ENCODE results near the gene MYMK.

The MYMK gene

DNA sequence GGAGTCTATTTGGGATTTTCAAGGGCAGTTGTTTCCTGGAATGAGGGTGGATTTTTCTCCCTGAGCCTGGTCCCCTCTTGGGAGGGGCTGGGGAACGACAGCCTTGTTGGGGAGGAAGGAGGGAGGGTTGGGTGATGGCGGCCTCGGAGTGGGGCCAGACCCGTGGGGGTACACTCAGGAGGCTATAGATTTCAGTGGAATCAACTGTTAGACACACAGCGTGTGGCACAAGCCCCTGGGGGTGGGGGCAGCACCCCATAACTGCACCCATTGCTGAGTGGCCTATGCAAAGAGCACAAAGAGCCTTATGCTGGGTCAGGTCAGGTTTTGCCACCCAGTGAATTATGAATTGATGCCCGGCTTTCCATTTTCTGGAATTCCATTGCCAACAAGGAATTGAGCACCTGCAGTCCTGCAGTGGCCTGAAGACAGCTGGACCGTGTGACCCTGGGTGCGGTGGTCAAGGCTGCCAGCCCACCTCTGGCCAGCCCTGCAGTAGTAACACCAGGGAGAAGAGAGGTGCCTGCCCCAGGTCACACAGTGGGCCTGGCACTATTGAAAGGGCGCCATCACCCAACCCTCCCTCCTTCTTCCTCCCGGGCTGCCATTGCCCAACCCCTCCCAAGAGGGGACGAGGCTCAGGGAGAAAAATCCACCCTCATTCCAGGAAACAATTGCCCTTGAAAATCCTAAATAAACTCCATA is 8.4 kb downstream of the MYMK start:
- no peak for DNase-seq

- no peak for DNase-seq
Measured at GRCh38 chr9:133515615-133516255, 9.0 kb downstream of the MYMK start.

DNA sequence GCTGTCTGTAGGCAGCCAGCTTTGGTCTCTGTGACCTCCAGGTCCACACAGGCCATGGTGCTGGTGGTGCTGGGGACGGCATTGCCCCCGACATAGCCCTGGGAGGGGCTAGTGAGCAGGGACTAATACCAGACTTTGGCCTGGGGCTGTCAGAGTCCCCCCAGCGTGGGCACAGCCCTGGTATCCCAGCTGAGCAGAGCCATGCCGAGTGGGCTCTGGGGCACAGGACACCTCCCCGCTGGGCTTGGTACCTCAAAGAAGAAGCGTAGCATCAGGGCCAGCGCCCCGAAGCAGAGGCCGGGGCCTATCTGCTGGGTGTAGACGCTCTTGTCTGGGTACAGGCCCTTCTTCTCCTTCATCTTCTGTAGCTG is 9.5 kb downstream of the MYMK start:
- DNase-seq: no peak

DNA sequence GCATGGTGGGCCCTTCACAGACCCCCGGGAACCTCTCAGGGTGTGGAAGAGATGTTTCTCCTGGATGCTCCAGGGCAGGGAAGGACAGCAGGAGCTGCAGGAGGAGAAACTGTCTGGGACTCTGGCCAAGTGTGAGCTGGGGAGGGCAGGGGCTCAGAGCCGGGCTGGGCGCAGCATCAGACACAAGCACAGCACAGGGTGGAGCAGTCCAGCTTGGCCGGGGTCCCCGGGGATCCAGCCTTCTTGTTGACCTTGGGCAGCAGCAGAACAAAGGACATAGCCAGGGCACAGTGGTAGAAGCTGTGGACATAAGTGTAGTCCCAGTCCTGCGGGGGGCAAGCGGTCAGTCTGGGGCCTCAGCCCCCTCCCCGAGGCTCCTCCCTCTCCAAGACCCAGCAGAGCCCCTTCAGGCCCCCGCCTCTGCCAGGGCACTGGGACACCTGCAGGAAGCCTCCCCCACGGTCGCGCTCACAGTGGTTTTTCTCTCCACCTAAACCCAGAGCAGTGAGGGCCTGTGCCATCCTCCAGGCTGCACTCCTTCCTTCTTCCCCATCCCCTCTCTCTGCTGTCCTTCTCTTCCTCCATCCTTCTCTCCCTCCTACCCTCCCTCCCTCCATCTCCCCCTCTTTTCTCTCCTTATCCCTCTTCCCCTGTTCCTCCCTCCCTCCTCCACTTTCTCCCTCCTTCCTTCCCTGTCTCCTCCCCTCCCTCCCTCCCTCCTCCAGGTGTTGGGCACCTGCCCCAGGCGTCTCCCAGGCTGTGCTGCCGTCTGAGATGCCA is 10.1 kb downstream of the MYMK start:
- DNase-seq: no peak

- DNase-seq: no peak
Measured at GRCh38 chr9:133513214-133514100, 11.3 kb downstream of the MYMK start.

- no peak for DNase-seq
Measured at GRCh38 chr9:133512253-133513213, 12.2 kb downstream of the MYMK start.

- no peak for DNase-seq
Measured at GRCh38 chr9:133511607-133512006, 13.2 kb downstream of the MYMK start.

DNA sequence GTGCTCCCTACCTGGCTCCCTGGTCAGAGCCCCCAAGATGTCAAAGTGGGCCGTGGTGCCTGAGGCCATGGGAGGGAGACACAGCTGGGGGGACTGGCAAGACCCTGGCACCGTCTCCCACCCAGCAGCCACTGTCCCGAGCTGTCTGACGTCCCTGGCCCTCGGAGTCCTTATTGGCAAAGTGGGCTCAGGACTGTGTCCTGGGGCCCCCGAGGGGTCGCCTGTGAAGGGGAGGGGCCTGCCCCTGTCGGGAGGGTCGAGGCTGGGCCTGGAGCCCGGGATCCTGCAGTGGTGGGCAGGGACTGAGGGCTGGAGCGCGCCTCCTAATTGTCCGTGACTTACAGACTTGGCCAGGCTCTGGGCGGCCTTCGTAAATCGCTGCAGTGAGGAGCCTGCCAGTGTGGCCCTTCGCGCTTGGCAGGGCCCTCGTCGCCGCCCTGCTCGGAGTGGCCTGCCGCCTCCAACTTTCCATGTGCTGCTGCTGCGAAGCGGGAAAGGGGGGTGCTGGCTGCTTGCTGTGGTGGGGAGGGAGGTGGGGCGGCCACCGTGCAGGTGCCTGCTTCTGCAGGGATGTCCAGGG is 13.7 kb downstream of the MYMK start:
- no peak for DNase-seq

- DNase-seq: no peak
Measured at GRCh38 chr9:133509179-133510083, 15.3 kb downstream of the MYMK start.

GRCh38 chr9:133508046-133508445 is 16.7 kb downstream of the MYMK start:
- no peak for DNase-seq

DNA sequence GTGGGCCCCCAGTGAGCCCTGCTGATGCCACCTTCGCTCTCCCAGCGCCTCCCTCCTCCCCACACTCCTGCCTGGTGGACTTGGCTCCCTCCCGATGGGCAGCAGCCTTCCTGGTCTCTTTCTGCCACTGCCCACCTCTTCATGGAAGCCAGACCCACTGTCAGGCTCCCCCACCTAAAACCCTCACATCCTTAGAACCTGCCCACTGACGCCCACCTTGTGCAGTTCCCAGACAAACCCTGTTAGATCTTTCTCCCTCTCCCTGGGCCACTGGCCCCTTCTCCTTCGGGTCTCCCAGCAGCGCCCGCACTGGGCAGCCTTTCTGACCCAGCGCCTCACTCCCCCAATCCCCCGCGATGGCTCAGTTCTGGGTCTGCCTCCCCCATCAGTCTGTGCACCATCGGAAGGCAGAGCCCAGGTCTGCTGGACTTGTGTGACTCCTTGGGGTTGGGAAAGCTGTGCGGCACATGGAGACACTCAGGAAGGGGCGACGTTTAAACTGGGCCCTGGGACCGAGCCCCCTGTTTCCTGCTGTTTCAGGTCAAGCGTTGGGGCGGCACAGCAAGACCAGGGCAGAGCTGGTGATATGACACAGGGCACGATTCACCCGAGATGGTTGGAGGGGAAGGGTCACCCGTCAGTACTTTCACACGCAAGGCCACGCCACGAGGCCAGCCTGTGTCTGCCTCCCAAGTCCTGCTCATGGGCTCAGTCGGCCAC is 17.4 kb downstream of the MYMK start:
- DNase-seq: no peak

- DNase-seq: no peak
Measured at GRCh38 chr9:133506653-133507038, 18.1 kb downstream of the MYMK start.

- DNase-seq: no peak
Measured at GRCh38 chr9:133505901-133506652, 18.7 kb downstream of the MYMK start.

- no peak for DNase-seq
Measured at GRCh38 chr9:133505186-133505830, 19.5 kb downstream of the MYMK start.

DNA sequence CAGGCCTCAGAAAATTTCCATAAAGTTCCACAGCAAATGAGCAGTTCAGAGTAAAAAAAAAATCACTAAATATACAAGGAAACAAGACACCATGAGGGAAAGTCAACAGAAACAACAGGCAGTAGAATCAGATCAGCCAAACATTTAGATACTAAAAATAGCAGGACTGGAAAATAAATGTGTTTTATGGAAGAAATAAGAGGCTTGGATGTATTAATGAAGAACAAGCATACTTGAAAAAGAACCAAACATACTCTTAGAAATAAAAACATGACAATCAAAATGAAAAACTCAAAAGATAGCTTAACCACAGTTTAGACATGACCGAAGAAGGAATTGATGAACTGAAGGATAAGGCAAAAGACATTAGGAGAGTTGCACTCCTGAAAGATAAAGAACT is 22.6 kb downstream of the MYMK start:
- no peak for DNase-seq

DNA sequence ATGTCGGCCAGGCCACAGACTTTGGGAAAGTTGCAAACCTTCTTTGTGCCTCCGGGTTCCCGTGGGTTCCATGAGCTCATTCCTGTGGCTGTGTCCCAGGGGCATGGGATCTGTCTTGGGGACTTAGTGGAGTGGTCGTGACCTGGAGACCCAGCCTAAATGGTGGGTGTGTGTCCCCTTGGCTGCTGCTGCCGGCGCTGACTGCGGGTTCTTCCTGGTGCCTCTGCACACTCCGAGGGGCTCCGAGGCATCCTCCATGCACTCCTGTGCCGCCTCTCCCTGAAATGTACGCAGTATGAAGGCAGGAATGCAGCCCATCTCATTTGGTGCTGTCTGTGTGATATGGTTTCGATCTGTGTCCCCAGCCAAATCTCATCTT is 24.9 kb downstream of the MYMK start:
- no peak for DNase-seq

- no peak for DNase-seq
Measured at GRCh38 chr9:133499132-133499891, 25.4 kb downstream of the MYMK start.
